Loucy (cell line): Measurements from ENCODE around the gene FKBP1A.

Experiments used
- H2AFZ ChIP-seq: fragments of 200-600 bp; sonication (generic); 2 replicates; pipeline ENCODE4 v1.6.0; 2016; ENCODE audit warnings: antibody characterized with exemption, mild to moderate bottlenecking, low read length, moderate library complexity
- H3F3A ChIP-seq: fragments of 200-600 bp; 2 replicates; pipeline ENCODE4 v1.6.0; 2016; ENCODE audit warnings: antibody characterized with exemption, low read depth, mild to moderate bottlenecking
- H3K27me3 ChIP-seq: fragments of 200-600 bp; sonication (generic); 2 replicates; pipeline ENCODE4 v1.6.1; 2014; ENCODE audit warnings: low read length, mild to moderate bottlenecking; ENCODE audit not compliant: insufficient read depth, poor library complexity, severe bottlenecking
- H3K36me3 ChIP-seq: fragments of 200-600 bp; sonication (generic); 2 replicates; pipeline ENCODE4 v1.6.1; 2016; ENCODE audit warnings: low read length; ENCODE audit not compliant: insufficient read depth
- H3K4me1 ChIP-seq: fragments of 200-600 bp; sonication (generic); 2 replicates; pipeline ENCODE4 v1.5.1; 2014; ENCODE audit warnings: low read length, mild to moderate bottlenecking; ENCODE audit not compliant: insufficient read depth, poor library complexity, severe bottlenecking
- H3K4me2 ChIP-seq: fragments of 200-600 bp; sonication (generic); 2 replicates; pipeline ENCODE4 v1.6.0; 2014; ENCODE audit warnings: antibody characterized with exemption, low read length, low read depth, mild to moderate bottlenecking; ENCODE audit not compliant: poor library complexity, severe bottlenecking
- H3K4me3 ChIP-seq: fragments of 200-600 bp; sonication (generic); 2 replicates; pipeline ENCODE4 v1.5.1; 2014; ENCODE audit warnings: low read length, mild to moderate bottlenecking, mixed read lengths; ENCODE audit not compliant: poor library complexity, severe bottlenecking
- H3K79me2 ChIP-seq: fragments of 200-600 bp; sonication (generic); 2 replicates; pipeline ENCODE4 v1.6.1; 2014; ENCODE audit warnings: low read length; ENCODE audit not compliant: insufficient read depth
- H3K9ac ChIP-seq: fragments of 200-600 bp; sonication (generic); 2 replicates; pipeline ENCODE4 v1.6.0; 2014; ENCODE audit warnings: mild to moderate bottlenecking, low read depth, low read length, moderate library complexity; ENCODE audit not compliant: poor library complexity, severe bottlenecking
- H3K9me2 ChIP-seq: fragments of 200-600 bp; sonication (generic); replicated peaks from 2 replicates; pipeline ENCODE4 v1.6.1; 2016; ENCODE audit warnings: low read depth, low read length, mixed read lengths
- H3K9me3 ChIP-seq: fragments of 200-600 bp; sonication (generic); 2 replicates; pipeline ENCODE4 v1.6.1; 2014; ENCODE audit warnings: mild to moderate bottlenecking, antibody characterized with exemption, low read length, low read depth; ENCODE audit not compliant: insufficient read depth
- H4K20me1 ChIP-seq: fragments of 200-600 bp; sonication (generic); 2 replicates; pipeline ENCODE4 v1.6.0; 2014; ENCODE audit warnings: antibody characterized with exemption, low read length, mild to moderate bottlenecking; ENCODE audit not compliant: insufficient read depth, poor library complexity, severe bottlenecking
- EZH2phosphoT487 ChIP-seq: fragments of 200-600 bp; IDR thresholded peaks from 2 replicates; pipeline ENCODE4 v1.6.1; 2018; ENCODE audit warnings: antibody characterized with exemption, mild to moderate bottlenecking, moderate library complexity, borderline replicate concordance
- TF ChIP-seq, protein P1 (sequence below): fragments of 200-600 bp; sonication (generic); conservative IDR thresholded peaks from 2 replicates; pipeline ENCODE4 v1.5.1; 2014; ENCODE audit warnings: mild to moderate bottlenecking, antibody characterized with exemption, low read length

The FKBP1A gene

DNA sequence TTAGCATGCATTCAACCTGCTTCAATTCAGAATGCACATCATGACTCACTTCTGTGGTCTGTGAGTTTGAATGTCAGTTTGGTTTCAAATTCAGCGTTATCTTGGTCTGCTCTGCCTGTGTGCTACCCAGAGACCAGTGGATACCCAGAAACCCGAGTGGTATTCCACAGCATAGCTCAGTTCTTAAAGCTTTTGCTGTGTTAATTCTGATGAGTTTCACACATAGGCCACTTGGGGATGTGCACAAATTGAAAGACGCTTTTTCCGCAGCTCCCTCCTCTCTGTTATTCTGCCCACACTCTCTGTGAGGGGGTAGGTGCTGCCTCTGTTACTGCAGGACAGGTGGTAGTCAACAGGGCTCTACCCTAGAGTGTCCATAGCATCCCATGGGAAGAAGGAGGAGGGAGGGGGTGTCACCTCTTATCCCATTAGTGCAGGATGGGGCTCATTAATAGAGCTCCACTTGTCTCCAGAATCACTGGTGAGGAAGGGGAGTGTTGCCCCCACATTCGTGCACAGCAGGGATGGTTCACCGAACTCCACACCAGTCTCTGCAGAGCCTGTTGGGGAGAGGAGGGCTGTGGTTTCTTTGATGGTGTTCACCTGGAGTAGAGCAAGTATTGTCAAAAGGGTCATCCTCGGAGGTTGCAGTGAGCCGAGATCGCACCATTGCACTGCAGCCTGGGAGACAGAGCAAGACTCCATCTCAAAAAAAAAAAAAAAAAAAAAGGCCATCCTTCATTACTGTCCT is 34.8 kb downstream of the FKBP1A start:
- Histone ChIP-seq H3K36me3 (peaks cover 32% of the 10 kb centered on the region; the same call in 1 of the 2 replicates), H3K9me2 (no peaks in the 10 kb centered on the region)
- TF ChIP-seq EZH2phosphoT487: no peak
- TF ChIP-seq, protein P1, sequence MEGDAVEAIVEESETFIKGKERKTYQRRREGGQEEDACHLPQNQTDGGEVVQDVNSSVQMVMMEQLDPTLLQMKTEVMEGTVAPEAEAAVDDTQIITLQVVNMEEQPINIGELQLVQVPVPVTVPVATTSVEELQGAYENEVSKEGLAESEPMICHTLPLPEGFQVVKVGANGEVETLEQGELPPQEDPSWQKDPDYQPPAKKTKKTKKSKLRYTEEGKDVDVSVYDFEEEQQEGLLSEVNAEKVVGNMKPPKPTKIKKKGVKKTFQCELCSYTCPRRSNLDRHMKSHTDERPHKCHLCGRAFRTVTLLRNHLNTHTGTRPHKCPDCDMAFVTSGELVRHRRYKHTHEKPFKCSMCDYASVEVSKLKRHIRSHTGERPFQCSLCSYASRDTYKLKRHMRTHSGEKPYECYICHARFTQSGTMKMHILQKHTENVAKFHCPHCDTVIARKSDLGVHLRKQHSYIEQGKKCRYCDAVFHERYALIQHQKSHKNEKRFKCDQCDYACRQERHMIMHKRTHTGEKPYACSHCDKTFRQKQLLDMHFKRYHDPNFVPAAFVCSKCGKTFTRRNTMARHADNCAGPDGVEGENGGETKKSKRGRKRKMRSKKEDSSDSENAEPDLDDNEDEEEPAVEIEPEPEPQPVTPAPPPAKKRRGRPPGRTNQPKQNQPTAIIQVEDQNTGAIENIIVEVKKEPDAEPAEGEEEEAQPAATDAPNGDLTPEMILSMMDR: no peak

DNA sequence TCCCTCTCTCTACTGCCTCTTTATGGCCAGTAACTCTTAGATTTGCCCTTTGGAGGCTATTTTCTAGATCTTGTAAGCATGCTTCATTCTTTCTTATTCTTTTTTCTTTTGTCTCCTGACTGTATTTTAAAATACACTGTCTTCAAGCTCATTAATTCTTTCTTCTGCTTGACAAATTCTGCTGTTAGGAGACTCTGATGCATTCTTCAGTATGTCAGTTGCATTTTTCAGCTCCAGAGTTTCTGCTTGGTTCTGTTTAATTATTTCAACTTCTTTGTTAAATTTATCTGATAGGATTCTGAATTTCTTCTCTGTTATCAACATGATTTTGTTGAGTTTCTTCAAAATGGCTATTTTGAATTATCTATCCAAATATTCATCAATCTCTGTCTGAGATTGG is 38.9 kb downstream of the FKBP1A start:
- H3K9me2 ChIP-seq: no peaks in the 10 kb centered on the region
- H4K20me1 ChIP-seq: no peaks in the 10 kb centered on the region
- no peaks in the 10 kb centered on the region for H3K27me3 ChIP-seq
- no peak overlapping the region for H3K9ac ChIP-seq
- no peaks in the 10 kb centered on the region for H3F3A ChIP-seq
- TF ChIP-seq, protein P1: no peak
- TF ChIP-seq EZH2phosphoT487: no peak
- no peaks in the 10 kb centered on the region for H3K4me1 ChIP-seq
- no peak overlapping the region for H2AFZ ChIP-seq
- peaks cover 18% of the 10 kb centered on the region; the same call in 1 of the 2 replicates for H3K36me3 ChIP-seq
- no peaks in the 10 kb centered on the region; the same call in 1 of the 2 replicates for H3K9me3 ChIP-seq
- no peak overlapping the region for H3K4me2 ChIP-seq
- H3K4me3 ChIP-seq: no peak overlapping the region
- H3K79me2 ChIP-seq: no peaks in the 10 kb centered on the region

More for the DNA sequence above, 34.8 kb downstream of the FKBP1A start:
- Histone ChIP-seq H3F3A (no peaks in the 10 kb centered on the region), H3K4me3 (no peak overlapping the region), H3K4me2 (no peak overlapping the region), H3K9ac (no peak overlapping the region), H4K20me1 (peaks cover 3% of the 10 kb centered on the region), H3K79me2 (no peaks in the 10 kb centered on the region), H2AFZ (no peak overlapping the region), H3K4me1 (peaks cover 12% of the 10 kb centered on the region), H3K9me3 (no peaks in the 10 kb centered on the region; the same call in 1 of the 2 replicates), H3K27me3 (no peaks in the 10 kb centered on the region)

DNA sequence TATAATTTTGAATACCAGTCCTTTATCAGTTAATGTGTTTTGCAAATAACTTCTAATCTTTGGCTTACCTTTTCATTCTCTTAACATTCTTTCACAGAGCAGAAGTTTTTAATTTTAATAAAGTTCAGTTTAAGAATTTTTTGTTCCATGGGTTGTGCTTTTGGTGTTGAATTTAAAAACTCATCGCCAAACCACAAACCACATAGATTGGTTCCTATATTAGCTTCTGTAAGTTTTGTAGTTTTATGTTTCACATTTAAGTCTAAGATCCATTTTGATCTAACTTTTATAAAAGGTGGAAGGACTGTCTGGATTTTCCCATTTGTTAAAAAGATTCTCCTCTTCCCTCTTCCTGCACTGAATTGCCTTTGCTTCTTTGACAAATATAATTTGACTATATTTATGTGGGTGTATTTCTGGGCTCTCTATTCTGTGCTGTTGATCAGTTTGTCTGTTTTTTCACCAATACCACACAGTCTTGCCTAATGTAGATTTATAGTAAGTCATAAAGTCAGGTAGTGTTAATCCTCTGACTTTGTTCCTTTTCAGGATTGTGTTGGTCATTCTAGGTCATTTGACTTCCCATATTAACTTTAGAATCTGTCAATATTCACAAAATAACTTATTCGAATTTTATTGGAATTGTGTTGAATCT is 46.4 kb downstream of the FKBP1A start:
- H3K4me2 ChIP-seq: peak overlapping the region; percentile 17
- no peak overlapping the region for H2AFZ ChIP-seq
- H3K4me1 ChIP-seq: peaks cover 15% of the 10 kb centered on the region
- no peak overlapping the region for H3K4me3 ChIP-seq
- no peaks in the 10 kb centered on the region for H4K20me1 ChIP-seq
- peaks cover 8% of the 10 kb centered on the region; the same call in 1 of the 2 replicates for H3K9me3 ChIP-seq
- no peaks in the 10 kb centered on the region for H3K79me2 ChIP-seq
- no peaks in the 10 kb centered on the region for H3F3A ChIP-seq
- TF ChIP-seq, protein P1: no peak
- no peak for TF ChIP-seq EZH2phosphoT487
- no peak overlapping the region for H3K9ac ChIP-seq
- H3K36me3 ChIP-seq: no peaks in the 10 kb centered on the region
- H3K9me2 ChIP-seq: no peaks in the 10 kb centered on the region
- no peaks in the 10 kb centered on the region for H3K27me3 ChIP-seq
